ENCODE results near the gene PSMD14.
"Not testable (repeated sequence)": the region's sequence is repeated elsewhere in the genome, so short reads cannot be mapped to it uniquely, and the experiment has no call there.

Gene PSMD14

DNA sequence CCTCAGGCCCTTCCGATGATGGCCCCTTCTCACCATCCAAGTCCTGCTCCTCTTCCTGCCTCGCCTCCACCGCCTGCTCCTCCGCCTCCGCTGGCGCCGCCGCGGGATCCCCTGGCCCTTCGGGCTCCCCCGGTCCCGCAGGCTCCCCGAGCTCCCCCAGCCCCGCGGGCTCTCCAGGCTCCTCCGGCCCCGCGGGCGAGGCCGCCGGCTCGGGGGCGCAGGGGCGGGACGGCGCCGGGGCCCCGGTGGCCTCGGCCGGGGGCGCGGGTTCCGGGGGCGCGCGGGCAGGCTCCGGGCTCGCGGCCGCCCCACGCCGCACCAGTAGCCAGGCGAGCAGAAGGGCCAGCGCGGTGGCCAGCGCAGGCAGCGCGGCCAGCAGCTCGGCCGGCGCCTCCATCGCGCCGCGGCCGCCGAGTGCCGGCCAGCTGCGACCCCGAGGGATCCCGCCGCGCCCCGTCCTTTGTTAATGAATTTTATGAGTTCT is 32.7 kb downstream of the PSMD14 start:
- H3K23ac ChIP-seq (ENCODE audit: low read length); H3K18ac ChIP-seq (ENCODE audit: low read length); H3K36me3 ChIP-seq (ENCODE audit: control insufficient read depth, insufficient read depth, low read length); H3K4me3 ChIP-seq (ENCODE audit: low read length); H3K4me2 ChIP-seq (ENCODE audit: low read length); H3K9ac ChIP-seq (ENCODE audit: low read length); H3K4ac ChIP-seq (ENCODE audit: low read depth, low read length); DNase-seq; H4K8ac ChIP-seq (ENCODE audit: low read depth, low read length); H2BK120ac ChIP-seq (ENCODE audit: low read depth, low read length); H4K5ac ChIP-seq (ENCODE audit: low read length); H3K27me3 ChIP-seq (ENCODE audit: insufficient read depth, low read length, poor library complexity); H2AK5ac ChIP-seq (ENCODE audit: low read length); H3K27ac ChIP-seq (ENCODE audit: low read depth, low read length); H3K56ac ChIP-seq (ENCODE audit: low read length); H3K79me1 ChIP-seq (ENCODE audit: low read length); H2BK5ac ChIP-seq (ENCODE audit: low read length); H3K4me1 ChIP-seq (ENCODE audit: control insufficient read depth, low read depth, low read length); H2BK15ac ChIP-seq (replicated peaks; ENCODE audit: low read depth): not testable (repeated sequence)
- WGBS (ENCODE audit: extremely low coverage, insufficient coverage, low lambda C conversion rate), result no CpG with 5 or more reads among the region's 64 CpGs
- peaks cover 17% of the 10 kb centered on the region for H3K79me2 ChIP-seq (ENCODE audit: control insufficient read depth, insufficient read depth, low read length)

DNA sequence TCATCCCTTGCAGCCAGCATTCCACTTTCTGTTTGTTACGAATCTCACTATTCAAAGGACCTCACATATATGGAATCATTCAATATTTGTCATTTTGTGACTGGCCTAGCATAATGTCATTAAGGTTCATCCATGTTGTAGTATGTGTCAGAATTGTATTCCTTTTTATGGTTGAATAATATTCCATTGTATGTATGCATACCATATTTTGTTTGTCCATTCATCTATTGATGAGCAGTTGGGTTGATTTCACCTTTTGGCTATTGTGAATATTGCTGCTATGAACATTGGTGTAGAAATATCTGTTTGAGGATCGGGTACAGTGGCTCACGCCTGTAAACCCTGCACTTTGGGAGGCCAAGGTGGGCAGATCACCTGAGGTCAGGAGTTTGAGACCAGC is 35.0 kb downstream of the PSMD14 start:
- Histone ChIP-seq H3K4ac (ENCODE audit: low read depth, low read length) (no peak overlapping the region), H4K8ac (ENCODE audit: low read depth, low read length) (no peak overlapping the region), H3K4me2 (ENCODE audit: low read length) (no peak overlapping the region), H3K56ac (ENCODE audit: low read length) (no peak overlapping the region), H2BK120ac (ENCODE audit: low read depth, low read length) (no peak overlapping the region), H3K18ac (ENCODE audit: low read length) (no peak overlapping the region), H3K36me3 (ENCODE audit: control insufficient read depth, insufficient read depth, low read length) (no peaks in the 10 kb centered on the region), H2AK5ac (ENCODE audit: low read length) (no peak overlapping the region), H3K9ac (ENCODE audit: low read length) (no peak overlapping the region), H4K5ac (ENCODE audit: low read length) (no peak overlapping the region), H2BK15ac (replicated peaks; ENCODE audit: low read depth) (no peak overlapping the region), H3K79me2 (ENCODE audit: control insufficient read depth, insufficient read depth, low read length) (peaks cover 27% of the 10 kb centered on the region), H3K4me3 (ENCODE audit: low read length) (no peak overlapping the region), H3K4me1 (ENCODE audit: control insufficient read depth, low read depth, low read length) (peaks cover 2% of the 10 kb centered on the region), H2BK5ac (ENCODE audit: low read length) (no peak overlapping the region), H3K27ac (ENCODE audit: low read depth, low read length) (no peak overlapping the region), H3K23ac (ENCODE audit: low read length) (no peak overlapping the region), H3K27me3 (ENCODE audit: insufficient read depth, low read length, poor library complexity) (no peaks in the 10 kb centered on the region), H3K79me1 (ENCODE audit: low read length) (peaks cover 8% of the 10 kb centered on the region)
- WGBS (ENCODE audit: extremely low coverage, insufficient coverage, low lambda C conversion rate), result no CpG with 5 or more reads among the region's 3 CpGs
- DNase-seq, result no peak

- H3K36me3 ChIP-seq (ENCODE audit: control insufficient read depth, insufficient read depth, low read length), result no peaks in the 10 kb centered on the region
- no peak overlapping the region for H2AK5ac ChIP-seq (ENCODE audit: low read length)
- H3K4me2 ChIP-seq (ENCODE audit: low read length), result no peak overlapping the region
- WGBS (ENCODE audit: extremely low coverage, insufficient coverage, low lambda C conversion rate), result no CpG with 5 or more reads among the region's 2 CpGs
- H3K56ac ChIP-seq (ENCODE audit: low read length), result no peak overlapping the region
- no peak overlapping the region for H4K5ac ChIP-seq (ENCODE audit: low read length)
- no peak overlapping the region for H2BK5ac ChIP-seq (ENCODE audit: low read length)
- no peak overlapping the region for H2BK120ac ChIP-seq (ENCODE audit: low read depth, low read length)
- peaks cover 2% of the 10 kb centered on the region for H3K4me1 ChIP-seq (ENCODE audit: control insufficient read depth, low read depth, low read length)
- H2BK15ac ChIP-seq (replicated peaks; ENCODE audit: low read depth), result no peak overlapping the region
- no peak overlapping the region for H3K23ac ChIP-seq (ENCODE audit: low read length)
- H4K8ac ChIP-seq (ENCODE audit: low read depth, low read length), result no peak overlapping the region
- H3K79me2 ChIP-seq (ENCODE audit: control insufficient read depth, insufficient read depth, low read length), result peaks cover 34% of the 10 kb centered on the region
- H3K4ac ChIP-seq (ENCODE audit: low read depth, low read length), result no peak overlapping the region
- H3K27ac ChIP-seq (ENCODE audit: low read depth, low read length), result no peak overlapping the region
- DNase-seq, result no peak
- H3K18ac ChIP-seq (ENCODE audit: low read length), result no peak overlapping the region
- no peak overlapping the region for H3K9ac ChIP-seq (ENCODE audit: low read length)
- H3K4me3 ChIP-seq (ENCODE audit: low read length), result no peak overlapping the region
- peaks cover 10% of the 10 kb centered on the region for H3K79me1 ChIP-seq (ENCODE audit: low read length)
- no peaks in the 10 kb centered on the region for H3K27me3 ChIP-seq (ENCODE audit: insufficient read depth, low read length, poor library complexity)
These were observed 36.5 kb downstream of the PSMD14 start for GRCh38 chr2:161344692-161345091.

DNA sequence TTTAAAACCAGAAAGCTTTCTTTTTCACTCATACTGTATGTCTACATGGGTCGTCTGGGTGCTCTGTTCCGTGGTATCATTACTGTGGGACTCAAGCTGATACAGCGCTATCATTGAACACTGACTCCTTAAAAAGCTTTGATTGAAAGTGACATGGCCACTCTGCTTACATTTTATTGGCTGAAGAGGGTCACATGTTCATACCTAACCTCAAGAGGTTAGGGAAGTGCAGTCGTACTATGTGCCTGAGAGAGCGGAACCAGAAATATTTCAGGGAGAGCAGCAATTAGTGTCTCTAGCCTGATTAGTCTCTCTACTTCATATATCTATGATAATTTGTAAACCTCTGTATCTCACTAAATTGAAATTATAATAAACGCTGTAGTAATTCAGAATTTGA is 43.5 kb downstream of the PSMD14 start:
- Histone ChIP-seq H3K79me1 (ENCODE audit: low read length) (peaks cover 8% of the 10 kb centered on the region), H3K23ac (ENCODE audit: low read length) (no peak overlapping the region), H3K4me2 (ENCODE audit: low read length) (no peak overlapping the region), H3K4ac (ENCODE audit: low read depth, low read length) (no peak overlapping the region), H2BK5ac (ENCODE audit: low read length) (no peak overlapping the region), H2BK120ac (ENCODE audit: low read depth, low read length) (no peak overlapping the region), H4K8ac (ENCODE audit: low read depth, low read length) (no peak overlapping the region), H3K36me3 (ENCODE audit: control insufficient read depth, insufficient read depth, low read length) (no peaks in the 10 kb centered on the region), H2AK5ac (ENCODE audit: low read length) (no peak overlapping the region), H4K5ac (ENCODE audit: low read length) (no peak overlapping the region), H3K27me3 (ENCODE audit: insufficient read depth, low read length, poor library complexity) (no peaks in the 10 kb centered on the region), H3K4me3 (ENCODE audit: low read length) (no peak overlapping the region), H3K27ac (ENCODE audit: low read depth, low read length) (no peak overlapping the region), H3K56ac (ENCODE audit: low read length) (no peak overlapping the region), H2BK15ac (replicated peaks; ENCODE audit: low read depth) (no peak overlapping the region), H3K9ac (ENCODE audit: low read length) (no peak overlapping the region), H3K4me1 (ENCODE audit: control insufficient read depth, low read depth, low read length) (peaks cover 4% of the 10 kb centered on the region), H3K79me2 (ENCODE audit: control insufficient read depth, insufficient read depth, low read length) (peaks cover 30% of the 10 kb centered on the region), H3K18ac (ENCODE audit: low read length) (no peak overlapping the region)
- WGBS (ENCODE audit: extremely low coverage, insufficient coverage, low lambda C conversion rate), result no CpG with 5 or more reads among the region's 6 CpGs
- no peak for DNase-seq

DNA sequence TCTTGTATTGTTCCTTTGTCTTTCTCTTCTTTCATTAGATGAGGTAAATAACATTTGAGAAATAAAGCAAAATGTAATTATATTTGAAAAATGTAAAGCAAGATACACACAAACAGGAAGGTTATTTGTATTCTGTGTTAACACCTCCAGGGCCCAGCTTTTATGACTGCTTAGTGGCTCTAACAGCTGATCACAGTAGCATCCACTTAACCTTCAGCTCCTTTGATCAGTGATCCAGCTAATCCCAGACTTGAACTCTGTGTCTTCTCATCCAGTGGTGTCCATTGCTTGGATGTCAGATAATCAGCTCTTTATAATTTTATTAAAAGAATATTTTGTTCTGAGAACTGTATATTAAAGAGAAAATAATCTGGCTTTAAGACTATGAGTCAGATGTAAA is 44.5 kb downstream of the PSMD14 start:
- H3K56ac ChIP-seq (ENCODE audit: low read length), result no peak overlapping the region
- no peak overlapping the region for H2BK15ac ChIP-seq (replicated peaks; ENCODE audit: low read depth)

GRCh38 chr2:161353543-161353942 is 45.3 kb downstream of the PSMD14 start:
- Histone ChIP-seq H3K9ac (ENCODE audit: low read length) (no peak overlapping the region), H3K27me3 (ENCODE audit: insufficient read depth, low read length, poor library complexity) (no peaks in the 10 kb centered on the region), H2BK5ac (ENCODE audit: low read length) (no peak overlapping the region), H2BK120ac (ENCODE audit: low read depth, low read length) (no peak overlapping the region), H3K4me2 (ENCODE audit: low read length) (no peak overlapping the region), H2BK15ac (replicated peaks; ENCODE audit: low read depth) (no peak overlapping the region), H3K4me3 (ENCODE audit: low read length) (no peak overlapping the region), H3K79me1 (ENCODE audit: low read length) (peaks cover 6% of the 10 kb centered on the region), H3K18ac (ENCODE audit: low read length) (no peak overlapping the region), H3K27ac (ENCODE audit: low read depth, low read length) (no peak overlapping the region), H3K36me3 (ENCODE audit: control insufficient read depth, insufficient read depth, low read length) (no peaks in the 10 kb centered on the region), H4K8ac (ENCODE audit: low read depth, low read length) (no peak overlapping the region), H3K4ac (ENCODE audit: low read depth, low read length) (no peak overlapping the region), H3K79me2 (ENCODE audit: control insufficient read depth, insufficient read depth, low read length) (peaks cover 26% of the 10 kb centered on the region), H3K23ac (ENCODE audit: low read length) (no peak overlapping the region), H3K56ac (ENCODE audit: low read length) (no peak overlapping the region), H2AK5ac (ENCODE audit: low read length) (no peak overlapping the region), H3K4me1 (ENCODE audit: control insufficient read depth, low read depth, low read length) (peaks cover 2% of the 10 kb centered on the region), H4K5ac (ENCODE audit: low read length) (no peak overlapping the region)
- WGBS (ENCODE audit: extremely low coverage, insufficient coverage, low lambda C conversion rate), result 100% methylated on average over 1 of the region's 1 CpG
- no peak for DNase-seq

More for the DNA sequence above, 44.5 kb downstream of the PSMD14 start:
- H3K23ac ChIP-seq (ENCODE audit: low read length), result no peak overlapping the region
- no peaks in the 10 kb centered on the region for H3K27me3 ChIP-seq (ENCODE audit: insufficient read depth, low read length, poor library complexity)
- no peak overlapping the region for H3K27ac ChIP-seq (ENCODE audit: low read depth, low read length)
- no peak overlapping the region for H3K18ac ChIP-seq (ENCODE audit: low read length)
- no peak overlapping the region for H2BK120ac ChIP-seq (ENCODE audit: low read depth, low read length)
- peaks cover 2% of the 10 kb centered on the region for H3K4me1 ChIP-seq (ENCODE audit: control insufficient read depth, low read depth, low read length)
- no peak for DNase-seq
- no peak overlapping the region for H3K4me2 ChIP-seq (ENCODE audit: low read length)
- H3K79me2 ChIP-seq (ENCODE audit: control insufficient read depth, insufficient read depth, low read length), result peaks cover 27% of the 10 kb centered on the region
- H2BK5ac ChIP-seq (ENCODE audit: low read length), result no peak overlapping the region
- no peaks in the 10 kb centered on the region for H3K36me3 ChIP-seq (ENCODE audit: control insufficient read depth, insufficient read depth, low read length)
- H3K4ac ChIP-seq (ENCODE audit: low read depth, low read length), result no peak overlapping the region
- H2AK5ac ChIP-seq (ENCODE audit: low read length), result no peak overlapping the region
- H3K4me3 ChIP-seq (ENCODE audit: low read length), result no peak overlapping the region
- H4K5ac ChIP-seq (ENCODE audit: low read length), result no peak overlapping the region
- H3K9ac ChIP-seq (ENCODE audit: low read length), result no peak overlapping the region
- peaks cover 5% of the 10 kb centered on the region for H3K79me1 ChIP-seq (ENCODE audit: low read length)
- H4K8ac ChIP-seq (ENCODE audit: low read depth, low read length), result no peak overlapping the region
